Adipose tissue (tissue), 3 donors: Measurements from ENCODE around the gene WEE2. TPM values are rescaled to one million over a fixed set of nuclear protein-coding genes. Genes with fewer than 3 reads are reported as not detected.

ENCODE experiments used
- H3K27ac ChIP-seq: one replicate; pipeline ENCODE4 v1.5.1; 2013; ENCODE audit warnings: low read depth, low read length
- WGBS, 3 donors: extraction: QIAGEN DNeasy Blood & Tissue Kit; methylation state at CpG; one replicate each; pipeline ENCODE4 v1.1.7; 2013; 5-methylcytosine and 5-hydroxymethylcytosine counted together
- polyA plus RNA-seq, 3 donors: library from polyadenylated mRNA; stranded (reverse); fragments of 200-250 nt; gene quantifications; one replicate each; pipeline ENCODE4 v1.2.3, GENCODE V29; 2013
- donor health status: healthy with polysubstance abuse.
- donor health status: Bipolar disorder and iron deficiency.
- donor health status: healthy.

WEE2 gene
- polyA plus RNA-seq, 3 donors, result 0.12 TPM; not detected in 2

DNA sequence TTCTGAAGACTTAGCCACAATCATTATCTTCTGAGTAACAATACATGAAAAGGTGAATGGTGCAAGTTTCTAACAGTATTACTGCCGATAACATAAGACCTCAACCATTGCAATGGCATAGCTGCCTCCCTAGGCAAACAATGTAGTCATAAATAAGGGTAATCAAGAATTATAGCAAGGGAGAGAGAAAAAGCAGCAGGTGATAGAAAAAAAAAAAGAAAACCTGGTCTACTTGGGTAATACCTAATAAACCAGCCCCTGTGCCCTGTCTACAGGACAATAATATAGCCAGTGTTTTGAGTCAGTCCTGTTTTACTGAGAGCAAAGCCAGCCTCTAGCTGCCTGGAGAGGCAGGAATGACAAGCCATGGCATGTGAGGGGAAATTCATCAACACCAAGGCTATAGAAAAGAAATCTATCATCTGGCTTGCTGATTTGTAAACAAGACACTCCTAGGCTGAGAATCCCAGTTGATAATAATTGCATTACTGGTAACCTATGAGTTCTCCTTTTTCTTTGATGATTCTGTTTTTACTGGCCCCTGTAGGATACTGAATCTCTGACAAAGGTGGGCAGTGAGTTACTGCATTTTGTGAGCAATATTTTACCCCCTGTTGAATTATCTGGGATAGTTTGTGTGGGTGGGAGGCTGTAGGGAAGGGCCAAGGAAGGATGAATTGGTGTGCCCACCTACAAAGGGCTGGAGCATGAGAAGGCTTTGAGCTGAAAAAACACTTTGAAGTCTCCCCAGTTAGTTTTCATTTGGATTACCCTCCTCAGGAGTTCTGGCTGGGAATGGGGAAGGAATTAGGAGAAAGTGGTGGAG, 1.7 kb upstream of the WEE2 start:
- no peak overlapping the region for H3K27ac ChIP-seq
- 89 to 100% (median 99%) methylated on average over 1 of the region's 1 CpG for WGBS, 3 donors

DNA sequence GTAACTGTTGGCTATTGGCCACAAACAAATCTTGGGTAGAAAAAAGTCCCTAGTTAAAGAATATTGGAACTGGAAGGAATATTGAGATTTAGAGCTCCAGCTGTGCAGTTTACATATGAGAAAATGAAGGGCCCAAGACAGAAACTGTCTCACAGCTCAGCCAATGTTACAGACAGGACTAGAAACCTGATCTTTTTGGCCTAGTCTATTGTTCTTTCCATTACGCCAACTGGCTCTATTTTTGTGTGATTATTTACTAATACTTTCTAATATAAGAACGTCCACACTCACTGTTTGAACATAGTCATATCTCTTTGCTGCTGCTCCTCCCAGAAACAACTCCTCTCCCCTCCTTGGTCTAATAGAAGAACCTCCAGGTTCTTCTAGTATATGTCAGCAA, 1.2 kb downstream of the WEE2 start:
- 73 to 88% (median 84%) methylated on average over 2 of the region's 2 CpGs for WGBS, 3 donors
- H3K27ac ChIP-seq, result no peak overlapping the region

GRCh38 chr7:141709749-141710148, 1.6 kb downstream of the WEE2 start:
- 87 to 94% (median 92%) methylated on average over 4 of the region's 4 CpGs for WGBS, 3 donors
- no peak overlapping the region for H3K27ac ChIP-seq

DNA sequence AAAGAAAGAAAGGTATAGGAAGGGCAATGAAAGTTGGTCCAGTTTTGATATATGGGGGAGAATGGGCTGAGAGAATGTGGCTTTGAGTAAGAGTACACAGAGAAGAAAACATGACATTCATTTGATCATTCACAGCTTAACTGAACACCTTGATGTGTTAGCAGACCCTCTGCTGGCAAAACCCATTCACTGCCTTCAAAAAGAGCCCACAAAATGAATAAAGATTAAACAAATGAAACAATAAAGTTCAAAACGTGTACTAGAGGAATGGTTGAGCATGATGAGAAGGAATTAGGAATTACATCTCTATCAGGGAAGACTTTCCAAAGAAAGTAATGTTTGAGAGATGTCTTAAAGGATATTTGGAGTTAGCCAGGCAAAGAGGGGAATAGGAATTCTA, 2.1 kb downstream of the WEE2 start:
- 38 to 50% (median 46%) methylated on average over 1 of the region's 1 CpG for WGBS, 3 donors
- H3K27ac ChIP-seq, result no peak overlapping the region

GRCh38 chr7:141712603-141713255, 4.6 kb downstream of the WEE2 start:
- WGBS, 3 donors, result 85 to 93% (median 91%) methylated on average over 5 of the region's 5 CpGs
- no peak overlapping the region for H3K27ac ChIP-seq

DNA sequence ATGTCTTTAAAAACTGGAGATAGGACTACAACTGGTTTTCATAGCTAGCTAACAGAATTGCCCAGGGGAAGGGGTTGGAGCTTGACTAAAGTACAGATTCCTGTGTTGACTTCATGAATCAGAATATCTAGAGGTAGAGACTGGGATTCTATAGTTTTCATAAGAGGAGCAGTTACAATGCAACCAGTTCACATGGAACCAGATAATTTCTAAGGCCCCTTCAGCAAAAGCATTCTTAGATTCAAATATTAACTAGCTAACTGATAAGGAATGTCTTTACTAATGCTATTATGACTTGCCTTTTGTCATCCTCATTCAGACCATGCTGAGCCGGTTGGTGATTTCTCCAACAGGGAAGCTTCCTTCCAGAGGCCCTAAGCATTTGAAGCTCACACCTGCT, 5.7 kb downstream of the WEE2 start:
- no peak overlapping the region for H3K27ac ChIP-seq
- WGBS, 3 donors, result 79 to 97% (median 87%) methylated on average over 1 of the region's 1 CpG

DNA sequence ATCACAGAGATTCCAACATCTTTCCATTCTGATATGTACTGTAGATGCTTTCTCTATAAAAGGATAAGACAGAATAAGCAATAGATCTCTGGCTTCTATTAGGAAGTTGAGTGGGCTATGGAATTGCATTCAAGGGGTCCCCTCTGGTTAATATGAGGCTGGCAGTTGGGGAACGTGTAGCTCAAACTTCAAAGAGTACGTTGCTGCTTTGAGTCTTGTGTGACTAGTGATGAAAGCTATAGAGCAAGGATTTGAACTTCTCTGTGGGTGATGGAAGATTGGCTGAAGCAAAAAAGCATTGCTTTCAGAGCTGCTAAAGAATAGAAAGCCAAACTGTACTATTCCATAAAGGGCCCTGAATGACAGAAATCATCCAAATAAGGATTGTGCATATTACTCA, 6.4 kb downstream of the WEE2 start:
- WGBS, 3 donors, result 85 to 89% (median 86%) methylated on average over 2 of the region's 2 CpGs
- no peak overlapping the region for H3K27ac ChIP-seq

GRCh38 chr7:141715018-141715417, 6.9 kb downstream of the WEE2 start:
- WGBS, 3 donors, result 52 to 74% (median 68%) methylated on average over 4 of the region's 4 CpGs
- H3K27ac ChIP-seq, result no peak overlapping the region

GRCh38 chr7:141715794-141716689, 7.9 kb downstream of the WEE2 start:
- H3K27ac ChIP-seq, result no peak overlapping the region
- WGBS, 3 donors, result 72 to 82% (median 81%) methylated on average over 6 of the region's 6 CpGs

DNA sequence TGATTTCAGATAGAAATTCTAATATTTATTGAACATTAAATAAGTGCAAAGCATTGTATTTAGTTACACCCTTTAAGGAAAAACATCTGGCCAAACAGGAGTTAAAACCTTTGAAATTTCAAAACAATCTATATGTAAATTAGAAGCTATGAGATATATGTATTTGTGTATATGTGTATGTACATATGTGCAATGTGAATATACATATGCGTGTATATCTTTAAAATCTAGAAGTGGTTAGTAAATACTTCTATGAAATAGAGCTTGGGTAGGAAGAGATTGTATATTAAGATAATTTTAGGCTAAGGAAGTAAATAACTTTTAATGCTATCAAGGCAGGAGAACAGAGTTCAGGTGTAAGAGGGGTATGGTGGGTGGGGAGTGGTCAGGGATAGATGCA, 9.3 kb downstream of the WEE2 start:
- 93 to 95% (median 94%) methylated on average over 1 of the region's 1 CpG for WGBS, 3 donors
- no peak overlapping the region for H3K27ac ChIP-seq

GRCh38 chr7:141722529-141722928, 14.4 kb downstream of the WEE2 start:
- 39 to 94% (median 90%) methylated on average over 2 of the region's 2 CpGs for WGBS, 3 donors
- H3K27ac ChIP-seq, result no peak overlapping the region

DNA sequence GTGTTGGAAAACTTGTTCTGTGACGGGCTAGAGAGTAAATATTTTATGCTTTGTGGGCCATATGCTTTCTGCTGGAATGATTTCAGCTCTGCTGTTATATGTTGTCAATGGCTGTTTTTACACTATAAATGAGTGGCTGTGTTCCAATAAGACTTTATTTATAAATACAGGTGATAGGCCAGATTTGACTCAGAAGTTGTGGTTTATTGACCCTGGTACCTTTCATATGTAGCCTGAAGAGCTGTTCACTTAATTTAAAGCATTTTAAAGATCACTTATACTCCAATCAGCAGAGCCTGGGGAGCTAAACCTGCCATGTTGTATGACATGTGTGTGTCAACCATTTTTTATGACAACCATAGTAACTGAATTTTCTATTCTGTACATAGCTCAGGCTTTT, 20.9 kb downstream of the WEE2 start:
- WGBS, 3 donors, result 89 to 96% (median 94%) methylated on average over 1 of the region's 1 CpG
- H3K27ac ChIP-seq, result no peak overlapping the region

GRCh38 chr7:141731476-141732149, 23.5 kb downstream of the WEE2 start:
- H3K27ac ChIP-seq, result no peak overlapping the region
- 84 to 87% (median 84%) methylated on average over 23 to 24 of the region's 24 CpGs for WGBS, 3 donors

DNA sequence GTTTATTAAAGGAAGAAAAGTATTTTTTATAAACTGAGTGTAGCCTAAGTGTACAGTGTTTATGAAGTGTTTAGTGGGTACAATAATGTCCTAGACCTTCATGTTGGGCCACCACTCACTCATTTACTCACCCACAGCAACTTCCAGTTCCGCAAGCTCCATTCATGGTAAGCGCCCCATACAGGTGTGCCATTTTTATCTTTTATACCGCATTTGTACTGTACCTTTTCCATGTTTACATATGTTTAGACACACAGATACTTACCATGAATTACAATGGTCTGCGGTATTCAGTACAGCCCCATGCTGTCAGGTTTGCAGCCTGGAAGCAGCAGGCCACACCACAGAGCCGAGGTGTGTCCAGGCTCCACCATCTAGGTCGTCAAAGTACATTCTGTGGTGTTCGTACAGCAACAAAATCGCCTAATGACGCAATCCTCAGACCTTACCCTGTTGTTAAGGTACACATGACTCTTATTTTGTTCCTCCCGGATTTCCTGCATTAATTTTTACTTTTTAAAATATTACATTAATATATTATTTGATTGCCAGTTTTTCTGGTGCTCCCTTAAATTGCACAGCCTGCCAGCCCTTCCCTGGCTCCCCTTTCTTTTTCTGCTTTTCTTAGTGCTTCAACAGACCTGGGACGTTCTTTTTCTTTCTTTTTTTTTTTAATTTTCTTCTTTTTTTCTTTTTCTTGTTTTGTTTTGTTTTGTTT, 29.1 kb downstream of the WEE2 start:
- WGBS, 3 donors, result 58 to 65% (median 59%) methylated on average over 11 of the region's 11 CpGs
- H3K27ac ChIP-seq, result no peak overlapping the region

- WGBS, 3 donors, result 1 to 2% (median 2%) methylated on average over 46 of the region's 46 CpGs
- H3K27ac ChIP-seq, result no peak within 1 kb of the TSS
These were observed 29.9 kb downstream of the WEE2 start, which contains the start of gene SSBP1 for GRCh38 chr7:141737836-141738591. TSS of gene SSBP1 (plus strand) at chr7:141738358. CDS start at chr7:141739167, 809 bp downstream.

- 0 to 2% (median 1%) methylated on average over 6 of the region's 6 CpGs for WGBS, 3 donors
- no peak overlapping the region for H3K27ac ChIP-seq
These were observed 30.4 kb downstream of the WEE2 start for GRCh38 chr7:141738592-141739013.

- no peak overlapping the region for H3K27ac ChIP-seq
- WGBS, 3 donors, result 51 to 67% (median 53%) methylated on average over 3 of the region's 3 CpGs
These were observed 31.1 kb downstream of the WEE2 start for GRCh38 chr7:141739250-141739649.
